WTC11 (cell line): ENCODE data around the gene MYL10. TPM values are rescaled to one million over a fixed set of nuclear protein-coding genes. Genes with fewer than 3 reads are reported as not detected.

Experiments used
- ATAC-seq: fragments of 200-7000 bp; cut with Tn5 transposase; 2 replicates; pipeline ENCODE4 v1.10.0; 2021; ENCODE audit warnings: mild to moderate bottlenecking, moderate library complexity
- CTCF ChIA-PET: fragments of 300-600 bp; sonication (Branson Sonifier 250); formaldehyde crosslinking; loops from one replicate; lab custom pipeline; 2021; ENCODE audit warnings: antibody characterized with exemption; lab: Charles Lee
- POLR2A ChIA-PET: fragments of 350-600 bp; sonication (Branson Sonifier 250); formaldehyde crosslinking; loops from one replicate; lab custom pipeline; 2021; ENCODE audit warnings: antibody characterized with exemption; lab: Charles Lee
- DNase-seq: peaks from one replicate; pipeline ENCODE4 v3.0.0; 2021; ENCODE audit warnings: low spot score
- H3K27ac Mint-ChIP-seq: 2 replicates; pipeline ENCODE4 v1.8.0; 2021; ENCODE audit warnings: mixed read lengths
- H3K27me3 Mint-ChIP-seq: 2 replicates; pipeline ENCODE4 v1.8.0; 2021; ENCODE audit warnings: low read depth, mild to moderate bottlenecking, moderate library complexity, mixed read lengths
- H3K36me3 Mint-ChIP-seq: 2 replicates; pipeline ENCODE4 v1.8.0; 2021; ENCODE audit warnings: mixed read lengths
- H3K4me1 Mint-ChIP-seq: 2 replicates; pipeline ENCODE4 v1.8.0; 2022; ENCODE audit warnings: mixed read lengths
- H3K4me3 Mint-ChIP-seq: 2 replicates; pipeline ENCODE4 v1.8.0; 2021; ENCODE audit warnings: mild to moderate bottlenecking, moderate library complexity, mixed read lengths
- H3K9me3 Mint-ChIP-seq: 2 replicates; pipeline ENCODE4 v1.8.0; 2021; ENCODE audit warnings: mixed read lengths
- AFF4 ChIP-seq: sonication (generic); formaldehyde crosslinking; IDR thresholded peaks from 2 replicates; pipeline ENCODE4 v1.8.1; 2023; ENCODE audit warnings: mild to moderate bottlenecking, missing genetic modification reagents, borderline replicate concordance
- ATF2 ChIP-seq: sonication (generic); formaldehyde crosslinking; IDR thresholded peaks from 2 replicates; pipeline ENCODE4 v1.8.1; 2022; ENCODE audit warnings: low read depth, missing genetic modification reagents, borderline replicate concordance
- CDX4 ChIP-seq: fragments of 250-450 bp; sonication (Bioruptor Pico); IDR thresholded peaks from 2 replicates; pipeline ENCODE4 v1.9.0; 2021; ENCODE audit warnings: moderate library complexity, mild to moderate bottlenecking, inconsistent platforms, borderline replicate concordance
- E2F1 ChIP-seq: sonication (generic); formaldehyde crosslinking; IDR thresholded peaks from 2 replicates; pipeline ENCODE4 v1.8.0; 2022; ENCODE audit warnings: mild to moderate bottlenecking, missing genetic modification reagents
- ETV6 ChIP-seq: sonication (generic); formaldehyde crosslinking; IDR thresholded peaks from 2 replicates; pipeline ENCODE4 v1.8.1; 2022; ENCODE audit warnings: mild to moderate bottlenecking, missing genetic modification reagents
- IRF1 ChIP-seq: sonication (generic); formaldehyde crosslinking; IDR thresholded peaks from 2 replicates; pipeline ENCODE4 v1.8.0; 2023; ENCODE audit warnings: missing genetic modification reagents
- MXD4 ChIP-seq: fragments of 250-450 bp; sonication (Bioruptor Pico); IDR thresholded peaks from 2 replicates; pipeline ENCODE4 v1.8.0; 2021; ENCODE audit warnings: mild to moderate bottlenecking, moderate library complexity, borderline replicate concordance
- NFE2L1 ChIP-seq: sonication (generic); formaldehyde crosslinking; IDR thresholded peaks from 2 replicates; pipeline ENCODE4 v1.8.1; 2023; ENCODE audit warnings: missing genetic modification reagents
- SMAD4 ChIP-seq: sonication (generic); formaldehyde crosslinking; IDR thresholded peaks from 2 replicates; pipeline ENCODE4 v1.8.0; 2022; ENCODE audit warnings: mild to moderate bottlenecking, missing genetic modification reagents
- TCF7 ChIP-seq: sonication (generic); formaldehyde crosslinking; IDR thresholded peaks from 2 replicates; pipeline ENCODE4 v1.8.0; 2022; ENCODE audit warnings: mild to moderate bottlenecking, low read depth, missing genetic modification reagents, moderate library complexity
- total RNA-seq: library from RNA; stranded (reverse); gene quantifications from 3 replicates; pipeline ENCODE4 v1.2.3, GENCODE V29; 2021
- TF ChIP-seq, protein P1 (sequence below): sonication (generic); formaldehyde crosslinking; IDR thresholded peaks from 2 replicates; pipeline ENCODE4 v1.8.1; 2023; ENCODE audit warnings: mild to moderate bottlenecking, missing genetic modification reagents
- TF ChIP-seq, protein P2 (sequence below): sonication (generic); formaldehyde crosslinking; IDR thresholded peaks from 2 replicates; pipeline ENCODE4 v1.8.0; 2022; ENCODE audit warnings: mild to moderate bottlenecking, missing genetic modification reagents

Gene MYL10
- total RNA-seq, 1 experiment from 2014 or later: not detected

DNA sequence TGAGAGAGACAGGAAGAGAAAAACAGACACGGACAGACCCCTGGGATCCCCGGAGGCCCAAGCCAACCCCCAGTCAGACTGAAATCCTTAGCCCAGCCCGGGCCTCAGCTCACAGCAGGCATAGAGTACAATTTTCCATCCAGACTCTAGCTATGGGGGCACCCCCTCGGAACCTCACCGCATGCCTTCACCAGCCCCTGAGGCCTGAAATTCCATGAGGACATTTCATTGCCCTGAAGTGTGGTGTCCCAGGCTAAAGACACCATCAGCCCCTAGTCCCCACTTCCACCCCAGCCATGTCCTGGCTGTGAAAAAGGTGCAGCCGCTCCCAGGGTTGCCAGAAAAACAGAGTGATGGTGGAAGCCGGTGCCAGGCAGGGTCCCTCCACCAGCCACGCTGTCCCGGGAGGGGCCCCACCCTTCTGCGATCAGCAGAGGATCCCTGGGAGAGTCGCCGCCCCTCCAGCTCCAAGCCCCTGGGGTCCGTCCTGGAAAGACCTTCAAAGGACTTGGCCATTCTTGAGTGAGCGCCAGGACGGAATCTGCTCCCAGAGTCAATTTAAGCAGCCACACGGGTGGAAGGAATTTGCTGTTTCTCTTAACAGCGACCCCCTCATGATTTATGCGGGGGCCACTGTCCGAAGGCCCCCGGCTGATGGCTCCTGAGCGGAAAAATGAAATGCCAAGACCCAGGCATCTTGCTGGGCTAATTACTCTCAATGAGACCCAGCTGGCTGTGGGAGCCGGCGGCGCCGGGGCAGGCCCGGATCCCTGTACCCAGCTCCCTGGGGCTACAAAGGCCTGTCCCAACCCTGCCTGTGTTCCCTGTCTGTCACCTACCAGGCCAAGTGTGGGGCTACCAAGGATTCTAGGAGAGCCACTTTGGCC lies 23.2 kb downstream of the MYL10 start:
- Mint-ChIP-seq H3K27me3 (peaks cover 2% of the 10 kb centered on the region; the same call in 1 of the 2 replicates), H3K27ac (no peak overlapping the region), H3K4me3 (no peak overlapping the region), H3K9me3 (peaks cover 4% of the 10 kb centered on the region; the same call in 1 of the 2 replicates), H3K36me3 (no peaks in the 10 kb centered on the region), H3K4me1 (peaks cover 13% of the 10 kb centered on the region)
- DNase-seq (no peak), ATAC-seq (no peak)
- ChIA-PET CTCF (interaction anchor here (0.5 to 2.8 kb wide), 3 partner anchors 19 to 199 kb away, joined by 3 to 12 read pairs (median 3); no protein-coding TSS in a partner anchor), POLR2A (interaction anchor here (0.5 kb wide), 1 partner anchor 133 kb away, joined by 4 read pairs; no protein-coding TSS in a partner anchor)
- TF ChIP-seq AFF4 (CRISPR knock-in tag) (no peak), ATF2 (CRISPR knock-in tag) (no peak), TCF7 (CRISPR knock-in tag) (no peak), IRF1 (CRISPR knock-in tag) (no peak), NFE2L1 (no peak), MXD4 (CRISPR knock-in tag) (no peak), E2F1 (CRISPR knock-in tag) (no peak), ETV6 (CRISPR knock-in tag) (no peak), SMAD4 (no peak), CDX4 (CRISPR knock-in tag) (no peak)
- TF ChIP-seq, protein P1, sequence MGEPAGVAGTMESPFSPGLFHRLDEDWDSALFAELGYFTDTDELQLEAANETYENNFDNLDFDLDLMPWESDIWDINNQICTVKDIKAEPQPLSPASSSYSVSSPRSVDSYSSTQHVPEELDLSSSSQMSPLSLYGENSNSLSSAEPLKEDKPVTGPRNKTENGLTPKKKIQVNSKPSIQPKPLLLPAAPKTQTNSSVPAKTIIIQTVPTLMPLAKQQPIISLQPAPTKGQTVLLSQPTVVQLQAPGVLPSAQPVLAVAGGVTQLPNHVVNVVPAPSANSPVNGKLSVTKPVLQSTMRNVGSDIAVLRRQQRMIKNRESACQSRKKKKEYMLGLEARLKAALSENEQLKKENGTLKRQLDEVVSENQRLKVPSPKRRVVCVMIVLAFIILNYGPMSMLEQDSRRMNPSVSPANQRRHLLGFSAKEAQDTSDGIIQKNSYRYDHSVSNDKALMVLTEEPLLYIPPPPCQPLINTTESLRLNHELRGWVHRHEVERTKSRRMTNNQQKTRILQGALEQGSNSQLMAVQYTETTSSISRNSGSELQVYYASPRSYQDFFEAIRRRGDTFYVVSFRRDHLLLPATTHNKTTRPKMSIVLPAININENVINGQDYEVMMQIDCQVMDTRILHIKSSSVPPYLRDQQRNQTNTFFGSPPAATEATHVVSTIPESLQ: no peak
- TF ChIP-seq, protein P2, sequence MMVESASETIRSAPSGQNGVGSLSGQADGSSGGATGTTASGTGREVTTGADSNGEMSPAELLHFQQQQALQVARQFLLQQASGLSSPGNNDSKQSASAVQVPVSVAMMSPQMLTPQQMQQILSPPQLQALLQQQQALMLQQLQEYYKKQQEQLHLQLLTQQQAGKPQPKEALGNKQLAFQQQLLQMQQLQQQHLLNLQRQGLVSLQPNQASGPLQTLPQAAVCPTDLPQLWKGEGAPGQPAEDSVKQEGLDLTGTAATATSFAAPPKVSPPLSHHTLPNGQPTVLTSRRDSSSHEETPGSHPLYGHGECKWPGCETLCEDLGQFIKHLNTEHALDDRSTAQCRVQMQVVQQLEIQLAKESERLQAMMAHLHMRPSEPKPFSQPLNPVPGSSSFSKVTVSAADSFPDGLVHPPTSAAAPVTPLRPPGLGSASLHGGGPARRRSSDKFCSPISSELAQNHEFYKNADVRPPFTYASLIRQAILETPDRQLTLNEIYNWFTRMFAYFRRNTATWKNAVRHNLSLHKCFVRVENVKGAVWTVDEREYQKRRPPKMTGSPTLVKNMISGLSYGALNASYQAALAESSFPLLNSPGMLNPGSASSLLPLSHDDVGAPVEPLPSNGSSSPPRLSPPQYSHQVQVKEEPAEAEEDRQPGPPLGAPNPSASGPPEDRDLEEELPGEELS (CRISPR knock-in tag): no peak
